Mesendoderm (in vitro differentiated cells): ENCODE measurements around the gene PLEK2.

Experiments used
- DNase-seq: peaks from one replicate; pipeline ENCODE4 v3.0.0; 2013
- H2AK5ac ChIP-seq: 2 replicates; pipeline ENCODE4 v1.6.1; 2013; ENCODE audit warnings: low read length, inconsistent platforms
- H2BK120ac ChIP-seq: 2 replicates; pipeline ENCODE4 v1.6.1; 2013; ENCODE audit warnings: low read depth, mild to moderate bottlenecking, low read length, moderate library complexity, mixed read lengths
- H2BK15ac ChIP-seq: replicated peaks from 2 replicates; pipeline ENCODE4 v1.6.1; 2013; ENCODE audit warnings: low read depth, mild to moderate bottlenecking, moderate library complexity
- H2BK5ac ChIP-seq: 2 replicates; pipeline ENCODE4 v1.6.1; 2013; ENCODE audit warnings: low read length, inconsistent platforms
- H3K18ac ChIP-seq: 2 replicates; pipeline ENCODE4 v1.6.1; 2013; ENCODE audit warnings: mild to moderate bottlenecking, low read length, mixed read lengths
- H3K23ac ChIP-seq: one replicate; pipeline ENCODE4 v1.6.1; 2013; ENCODE audit warnings: low read length
- H3K27ac ChIP-seq: 2 replicates; pipeline ENCODE4 v1.5.1; 2013; ENCODE audit warnings: low read depth, mild to moderate bottlenecking, inconsistent platforms, low read length, moderate library complexity
- H3K27me3 ChIP-seq: 2 replicates; pipeline ENCODE4 v1.6.1; 2013; ENCODE audit warnings: low read length, control low read depth, mild to moderate bottlenecking, inconsistent platforms; ENCODE audit not compliant: insufficient read depth, poor library complexity
- H3K36me3 ChIP-seq: 2 replicates; pipeline ENCODE4 v1.6.1; 2013; ENCODE audit warnings: low read length, inconsistent platforms; ENCODE audit not compliant: control insufficient read depth, insufficient read depth
- H3K4ac ChIP-seq: one replicate; pipeline ENCODE4 v1.6.1; 2013; ENCODE audit warnings: low read depth, mild to moderate bottlenecking, low read length, moderate library complexity
- H3K4me1 ChIP-seq: 2 replicates; pipeline ENCODE4 v1.6.1; 2013; ENCODE audit warnings: low read depth, low read length, inconsistent platforms; ENCODE audit not compliant: control insufficient read depth
- H3K4me2 ChIP-seq: 2 replicates; pipeline ENCODE4 v1.6.1; 2013; ENCODE audit warnings: low read length
- H3K4me3 ChIP-seq: 2 replicates; pipeline ENCODE4 v1.5.1; 2013; ENCODE audit warnings: mild to moderate bottlenecking, low read length
- H3K56ac ChIP-seq: one replicate; pipeline ENCODE4 v1.6.1; 2013; ENCODE audit warnings: low read length
- H3K79me1 ChIP-seq: 2 replicates; pipeline ENCODE4 v1.6.1; 2013; ENCODE audit warnings: low read length, inconsistent platforms
- H3K79me2 ChIP-seq: 2 replicates; pipeline ENCODE4 v1.6.1; 2013; ENCODE audit warnings: mild to moderate bottlenecking, low read length; ENCODE audit not compliant: control insufficient read depth, insufficient read depth
- H3K9ac ChIP-seq: 2 replicates; pipeline ENCODE4 v1.6.1; 2013; ENCODE audit warnings: low read length, inconsistent platforms
- H4K5ac ChIP-seq: one replicate; pipeline ENCODE4 v1.6.1; 2013; ENCODE audit warnings: low read length
- H4K8ac ChIP-seq: one replicate; pipeline ENCODE4 v1.6.1; 2013; ENCODE audit warnings: low read depth, mild to moderate bottlenecking, control low read depth, low read length, moderate library complexity
- WGBS: extraction: QIAGEN DNeasy Blood & Tissue Kit; methylation state at CpG from one replicate; pipeline ENCODE4 v1.1.7; 2013; ENCODE audit warnings: low lambda C conversion rate, missing lambda C conversion rate; ENCODE audit not compliant: insufficient coverage; ENCODE audit errors: extremely low coverage; 5-methylcytosine and 5-hydroxymethylcytosine counted together

Gene PLEK2

DNA sequence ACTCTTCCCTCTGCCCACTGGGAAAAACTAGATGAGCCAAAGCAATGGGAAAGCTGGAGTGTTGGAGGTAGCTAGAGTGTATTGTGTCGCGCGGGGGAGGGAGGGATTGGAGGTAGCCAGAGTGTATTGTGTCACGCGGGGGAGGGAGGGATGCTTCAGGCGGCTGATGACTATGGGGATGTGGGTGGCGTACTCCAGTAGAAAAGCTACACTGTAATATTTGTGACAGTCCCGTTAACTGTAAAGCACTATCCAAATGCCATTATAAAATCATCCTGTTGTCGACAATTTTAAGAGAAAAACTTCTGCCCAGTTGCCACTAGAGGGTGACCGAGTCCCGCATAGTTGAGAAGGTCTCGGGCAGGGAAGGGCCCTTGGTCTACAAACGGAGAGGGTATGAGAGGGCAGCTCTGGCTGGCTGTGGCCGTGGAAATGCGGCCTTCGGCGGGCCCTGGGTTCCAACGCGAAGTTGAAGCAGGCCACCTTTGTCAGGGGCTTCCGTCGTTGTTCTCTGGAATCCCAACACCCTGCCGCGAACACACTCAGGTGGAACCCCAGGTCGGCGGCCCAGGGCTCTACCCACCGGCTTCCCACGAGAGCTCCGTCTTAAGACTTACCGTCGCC, 15.1 kb upstream of the PLEK2 start:
- H3K4me1 ChIP-seq, result no peaks in the 10 kb centered on the region
- no peak overlapping the region for H2BK5ac ChIP-seq
- no CpG with 5 or more reads among the region's 30 CpGs for WGBS
- peak; percentile 91 for DNase-seq
- H3K27me3 ChIP-seq, result no peaks in the 10 kb centered on the region
- no peaks in the 10 kb centered on the region for H3K79me1 ChIP-seq
- no peak overlapping the region for H4K5ac ChIP-seq
- no peak overlapping the region for H3K23ac ChIP-seq
- no peak overlapping the region for H3K4ac ChIP-seq
- no peak overlapping the region for H2BK120ac ChIP-seq
- H3K27ac ChIP-seq, result no peak overlapping the region
- H2BK15ac ChIP-seq, result no peak overlapping the region
- H3K4me2 ChIP-seq, result no peak overlapping the region
- H3K4me3 ChIP-seq, result no peak overlapping the region
- peak overlapping the region; percentile 65 for H3K18ac ChIP-seq
- peak overlapping the region; percentile 65 for H4K8ac ChIP-seq
- no peaks in the 10 kb centered on the region for H3K36me3 ChIP-seq
- peak overlapping the region; percentile 38 for H3K56ac ChIP-seq
- no peaks in the 10 kb centered on the region for H3K79me2 ChIP-seq
- H3K9ac ChIP-seq, result peak overlapping the region; percentile 20
- H2AK5ac ChIP-seq, result no peak overlapping the region

DNA sequence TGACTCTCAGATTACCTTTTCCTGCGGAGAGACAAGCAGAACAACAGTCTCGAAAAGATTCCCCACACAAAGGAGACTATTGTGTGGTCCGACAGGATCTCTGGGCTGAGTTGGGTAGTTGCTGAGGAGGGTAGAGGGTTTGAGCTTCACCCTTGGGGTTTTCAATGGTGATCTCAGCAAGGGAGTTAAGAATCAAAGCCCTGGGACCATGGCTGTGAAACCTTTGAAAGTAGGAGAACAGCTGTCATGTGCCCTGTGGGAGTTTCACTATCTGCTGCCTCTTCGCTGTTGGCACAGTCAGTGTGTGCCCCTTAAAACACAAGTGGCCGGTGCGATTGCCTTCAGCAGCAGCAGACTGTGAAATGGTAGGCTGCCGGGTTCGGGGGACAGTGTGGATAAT, 14.2 kb upstream of the PLEK2 start:
- Histone ChIP-seq H3K27ac (no peak overlapping the region), H3K18ac (no peak overlapping the region)
- WGBS, result no CpG with 5 or more reads among the region's 8 CpGs

DNA sequence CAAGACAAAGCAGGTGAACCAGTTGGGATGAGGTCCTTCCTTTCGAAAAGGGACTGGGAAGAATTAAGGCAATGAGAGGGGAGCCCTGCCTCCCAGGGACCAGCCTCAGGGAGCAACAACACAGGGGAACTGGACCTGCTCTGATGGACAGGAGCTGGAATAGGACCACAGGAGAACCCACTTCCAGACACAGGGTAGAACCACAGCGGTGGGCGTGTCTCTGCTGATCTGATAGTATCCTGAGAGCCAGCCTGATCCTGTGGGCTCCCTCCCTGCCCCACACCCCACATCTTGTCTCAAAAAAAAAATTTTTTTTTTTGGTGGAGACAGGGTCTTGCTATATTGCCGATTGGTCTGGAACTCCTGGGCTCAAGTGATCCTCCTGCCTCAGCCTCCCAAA, 13.6 kb upstream of the PLEK2 start:
- no peak overlapping the region for H3K9ac ChIP-seq
- H3K36me3 ChIP-seq, result no peaks in the 10 kb centered on the region
- H3K4me1 ChIP-seq, result no peaks in the 10 kb centered on the region
- no peak overlapping the region for H3K4ac ChIP-seq
- no peak overlapping the region for H3K27ac ChIP-seq
- H3K79me1 ChIP-seq, result no peaks in the 10 kb centered on the region
- H2BK120ac ChIP-seq, result no peak overlapping the region
- no peak overlapping the region for H3K56ac ChIP-seq
- WGBS, result no CpG with 5 or more reads among the region's 4 CpGs
- no peak overlapping the region for H3K23ac ChIP-seq
- no peaks in the 10 kb centered on the region for H3K27me3 ChIP-seq
- H2AK5ac ChIP-seq, result no peak overlapping the region
- no peak overlapping the region for H2BK5ac ChIP-seq
- no peak overlapping the region for H3K4me3 ChIP-seq
- H2BK15ac ChIP-seq, result no peak overlapping the region
- no peak for DNase-seq
- H3K18ac ChIP-seq, result no peak overlapping the region
- H3K79me2 ChIP-seq, result no peaks in the 10 kb centered on the region
- H3K4me2 ChIP-seq, result no peak overlapping the region
- no peak overlapping the region for H4K8ac ChIP-seq
- H4K5ac ChIP-seq, result no peak overlapping the region

More for the DNA sequence above, 14.2 kb upstream of the PLEK2 start:
- no peaks in the 10 kb centered on the region for H3K79me2 ChIP-seq
- no peaks in the 10 kb centered on the region for H3K27me3 ChIP-seq
- H2BK5ac ChIP-seq, result no peak overlapping the region
- H2BK120ac ChIP-seq, result no peak overlapping the region
- H3K36me3 ChIP-seq, result no peaks in the 10 kb centered on the region
- H3K9ac ChIP-seq, result no peak overlapping the region
- H3K4me2 ChIP-seq, result no peak overlapping the region
- H3K23ac ChIP-seq, result no peak overlapping the region
- H3K56ac ChIP-seq, result no peak overlapping the region
- no peak overlapping the region for H3K4me3 ChIP-seq
- no peak overlapping the region for H2AK5ac ChIP-seq
- H4K5ac ChIP-seq, result no peak overlapping the region
- H4K8ac ChIP-seq, result no peak overlapping the region
- no peak for DNase-seq
- no peaks in the 10 kb centered on the region for H3K79me1 ChIP-seq
- no peak overlapping the region for H3K4ac ChIP-seq
- no peaks in the 10 kb centered on the region for H3K4me1 ChIP-seq
- H2BK15ac ChIP-seq, result no peak overlapping the region

DNA sequence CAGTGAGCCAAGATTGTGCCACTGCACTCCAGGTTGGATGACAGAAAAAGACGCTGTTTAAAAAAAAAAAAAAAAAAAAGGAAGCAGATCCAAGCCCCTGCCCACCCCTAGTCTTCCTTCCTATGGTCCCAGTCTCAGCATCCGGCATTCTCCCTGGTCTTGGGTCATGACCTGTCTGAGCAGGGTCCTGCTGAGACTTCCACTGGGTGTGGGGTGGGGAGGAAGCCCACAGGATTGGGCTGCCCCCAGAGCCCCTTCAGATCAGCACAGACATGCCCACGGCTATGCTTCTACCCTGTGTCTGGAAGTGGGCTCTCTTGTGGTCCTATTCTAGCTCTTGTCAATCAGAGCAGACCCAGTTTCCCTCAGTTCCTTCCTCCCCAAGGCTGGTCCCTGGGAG, 12.6 kb upstream of the PLEK2 start:
- Histone ChIP-seq H3K36me3 (no peaks in the 10 kb centered on the region), H3K27ac (no peak overlapping the region), H3K27me3 (no peaks in the 10 kb centered on the region), H2BK15ac (no peak overlapping the region), H4K5ac (no peak overlapping the region), H2AK5ac (no peak overlapping the region), H3K18ac (no peak overlapping the region), H3K4me1 (no peaks in the 10 kb centered on the region), H3K23ac (no peak overlapping the region), H2BK5ac (no peak overlapping the region), H3K9ac (no peak overlapping the region), H2BK120ac (no peak overlapping the region), H3K79me1 (no peaks in the 10 kb centered on the region), H3K4ac (no peak overlapping the region), H3K79me2 (no peaks in the 10 kb centered on the region), H3K4me3 (no peak overlapping the region), H4K8ac (no peak overlapping the region), H3K56ac (no peak overlapping the region), H3K4me2 (no peak overlapping the region)
- WGBS, result no CpG with 5 or more reads among the region's 3 CpGs
- no peak for DNase-seq

DNA sequence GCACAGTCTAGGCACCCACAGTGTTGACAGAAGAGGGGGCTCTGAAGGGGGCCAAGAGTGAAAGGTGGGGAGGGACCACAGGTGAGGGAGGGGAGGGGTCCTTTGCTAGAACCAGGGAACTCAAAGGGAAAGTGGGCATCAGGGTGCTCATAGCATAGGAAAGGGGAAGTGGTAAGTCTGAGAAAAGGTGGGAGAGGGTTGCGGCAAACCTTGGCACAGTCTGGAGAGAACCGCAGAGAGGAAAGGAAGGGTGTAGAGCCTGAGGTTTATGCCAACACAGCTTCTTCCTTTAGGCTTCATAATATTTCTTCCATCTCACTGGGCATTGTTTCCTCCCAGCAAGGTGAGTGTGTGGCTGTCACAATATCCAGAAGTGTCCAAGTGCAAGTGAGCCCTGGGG, 11.5 kb upstream of the PLEK2 start:
- no peak overlapping the region for H3K4ac ChIP-seq
- H3K79me2 ChIP-seq, result no peaks in the 10 kb centered on the region
- H2BK15ac ChIP-seq, result no peak overlapping the region
- H3K27ac ChIP-seq, result no peak overlapping the region
- no peaks in the 10 kb centered on the region for H3K4me1 ChIP-seq
- H3K18ac ChIP-seq, result no peak overlapping the region
- H2BK120ac ChIP-seq, result no peak overlapping the region
- no peaks in the 10 kb centered on the region for H3K79me1 ChIP-seq
- H3K36me3 ChIP-seq, result no peaks in the 10 kb centered on the region
- no peak overlapping the region for H3K56ac ChIP-seq
- no peak overlapping the region for H3K23ac ChIP-seq
- H3K4me2 ChIP-seq, result no peak overlapping the region
- H4K8ac ChIP-seq, result no peak overlapping the region
- no peak overlapping the region for H3K9ac ChIP-seq
- H2BK5ac ChIP-seq, result no peak overlapping the region
- no peak for DNase-seq
- H2AK5ac ChIP-seq, result no peak overlapping the region
- H4K5ac ChIP-seq, result no peak overlapping the region
- H3K4me3 ChIP-seq, result no peak overlapping the region
- no CpG with 5 or more reads among the region's 2 CpGs for WGBS
- H3K27me3 ChIP-seq, result no peaks in the 10 kb centered on the region
